GM21367 (cell line): ENCODE data around the gene KY.

Experiments
- ATAC-seq: cut with Tn5 transposase; IDR thresholded peaks from one replicate; pipeline ENCODE4 v1.9.1; 2021; ENCODE audit not compliant: unreplicated experiment

The KY gene

DNA sequence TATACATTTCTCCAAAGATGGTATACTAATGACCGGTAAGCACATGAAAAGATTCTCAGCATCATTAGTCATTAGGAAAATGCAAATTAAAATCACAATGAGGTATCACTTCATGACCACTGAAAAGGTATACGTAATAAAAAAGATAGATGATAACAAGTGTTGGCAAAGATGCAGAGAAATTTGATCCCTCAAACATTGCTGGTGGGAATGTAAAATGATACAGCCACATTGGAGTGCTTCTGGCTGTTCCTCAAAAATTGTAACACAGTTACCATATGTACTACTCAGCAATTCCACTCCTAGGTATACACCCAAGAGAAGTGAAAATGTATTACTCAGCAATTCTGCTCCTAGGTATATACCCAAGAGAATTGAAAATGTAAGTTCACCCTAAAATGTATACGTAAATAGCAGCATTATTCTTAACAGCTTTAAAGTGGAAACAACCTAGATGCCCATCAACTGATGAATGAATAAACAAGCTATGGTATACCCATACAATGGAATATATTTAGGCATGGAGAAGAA, 25.0 kb upstream of the KY start:
- no peak for ATAC-seq

- ATAC-seq: no peak
Measured at GRCh38 chr3:134672571-134672970, 21.7 kb upstream of the KY start.

DNA sequence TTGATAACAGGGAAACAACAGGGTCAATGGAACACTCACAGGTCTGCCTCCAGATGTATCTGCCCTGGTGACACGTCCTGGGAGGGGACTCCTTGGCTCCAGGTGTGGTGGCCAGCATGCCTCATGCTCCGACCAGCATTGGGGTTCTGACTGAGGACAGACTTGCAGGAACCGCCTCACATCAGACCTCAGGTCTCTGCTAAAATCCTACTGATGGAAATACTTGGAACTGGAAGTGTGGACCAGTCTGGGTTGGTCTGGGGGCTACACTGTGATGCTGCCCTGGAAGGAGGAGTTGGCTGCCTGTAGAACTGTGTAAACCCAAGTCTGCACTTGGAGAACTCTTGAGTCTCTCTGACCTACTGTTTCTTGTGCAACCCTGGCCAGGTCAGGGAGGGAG, 17.1 kb upstream of the KY start:
- no peak for ATAC-seq

- ATAC-seq: no peak
Measured at GRCh38 chr3:134667406-134667805, 16.6 kb upstream of the KY start.

DNA sequence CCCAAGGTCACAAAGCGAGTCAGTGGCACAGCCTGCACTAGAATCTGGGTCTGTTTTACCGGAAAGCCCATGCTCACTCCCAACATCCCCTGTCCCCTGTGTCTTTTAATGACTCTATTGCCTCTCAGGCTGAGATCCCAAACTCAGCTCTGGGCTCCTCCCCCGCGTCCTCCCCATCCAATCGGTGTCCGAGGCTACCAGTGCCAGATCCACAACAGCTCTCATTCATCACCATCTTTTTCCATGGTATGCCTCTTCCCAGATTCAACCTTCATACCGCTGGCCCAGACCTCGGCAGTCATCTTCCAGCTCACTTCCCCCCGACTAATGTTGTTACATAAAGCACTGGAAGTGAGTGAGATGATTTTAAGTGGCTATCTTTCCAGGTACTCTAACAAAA, 16.1 kb upstream of the KY start:
- no peak for ATAC-seq

DNA sequence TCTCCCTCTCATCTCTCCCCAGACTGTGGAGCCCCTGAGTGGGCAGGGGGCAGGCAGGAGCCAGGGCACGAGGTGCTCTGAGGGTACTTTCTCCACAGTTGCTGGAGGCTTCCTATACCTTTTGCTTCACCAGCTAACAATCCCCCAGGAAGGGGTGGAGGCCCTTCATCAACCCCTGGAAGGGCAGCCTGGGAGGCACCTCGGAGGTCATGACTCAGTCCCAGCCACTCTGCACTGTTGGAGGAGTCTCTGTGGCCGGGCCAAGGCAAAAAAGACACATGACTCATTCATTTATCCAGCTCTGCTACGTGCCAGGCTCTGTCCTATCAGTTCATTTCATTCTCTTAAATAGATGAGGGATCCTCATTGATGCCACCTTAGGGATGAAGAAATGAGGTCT, 15.6 kb upstream of the KY start:
- no peak for ATAC-seq

- ATAC-seq: no peak
Measured at GRCh38 chr3:134666052-134666451, 15.2 kb upstream of the KY start.

GRCh38 chr3:134665243-134665642, 14.4 kb upstream of the KY start:
- ATAC-seq: no peak

GRCh38 chr3:134663721-134664456, 13.1 kb upstream of the KY start:
- no peak for ATAC-seq

DNA sequence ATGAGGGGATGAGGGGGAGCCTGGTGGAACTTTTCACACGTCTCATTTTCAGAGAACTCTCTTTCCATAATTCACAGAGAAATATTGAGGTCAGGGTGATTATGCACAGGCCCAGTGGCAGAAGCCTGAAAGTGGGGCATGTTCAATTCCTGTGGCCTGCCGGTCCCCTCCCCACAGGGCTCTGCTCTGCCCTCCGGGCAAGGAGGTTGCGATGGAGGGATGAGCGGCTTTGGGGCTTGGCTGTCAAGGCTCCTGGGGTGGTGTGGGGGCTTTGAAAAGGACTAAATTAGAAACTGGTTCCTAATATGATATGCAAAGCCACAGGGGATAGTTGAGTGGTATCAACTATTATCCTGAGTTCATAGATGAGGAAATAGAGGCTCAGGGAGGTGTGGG, 9.2 kb upstream of the KY start:
- no peak for ATAC-seq

GRCh38 chr3:134659391-134660045, 8.7 kb upstream of the KY start:
- ATAC-seq: no peak

DNA sequence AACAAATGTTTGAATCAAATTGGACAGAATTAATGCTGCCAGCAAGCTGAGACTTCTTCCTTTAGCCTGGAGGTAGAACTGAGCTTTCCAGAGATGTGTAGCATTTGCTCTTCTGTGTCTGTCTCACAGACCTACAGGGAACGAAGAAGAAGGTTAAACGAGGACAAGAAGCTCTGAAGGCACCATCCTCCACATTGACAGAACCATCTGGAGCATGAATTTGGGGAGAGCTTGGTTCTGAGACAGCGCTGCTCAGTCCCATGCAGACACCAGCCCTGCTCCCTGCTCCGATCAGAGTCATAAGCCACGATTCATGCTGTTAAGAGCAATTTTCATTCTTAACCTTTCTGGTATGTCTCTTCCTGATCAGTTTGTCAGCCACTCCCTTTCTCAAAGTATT, 7.7 kb upstream of the KY start:
- no peak for ATAC-seq

DNA sequence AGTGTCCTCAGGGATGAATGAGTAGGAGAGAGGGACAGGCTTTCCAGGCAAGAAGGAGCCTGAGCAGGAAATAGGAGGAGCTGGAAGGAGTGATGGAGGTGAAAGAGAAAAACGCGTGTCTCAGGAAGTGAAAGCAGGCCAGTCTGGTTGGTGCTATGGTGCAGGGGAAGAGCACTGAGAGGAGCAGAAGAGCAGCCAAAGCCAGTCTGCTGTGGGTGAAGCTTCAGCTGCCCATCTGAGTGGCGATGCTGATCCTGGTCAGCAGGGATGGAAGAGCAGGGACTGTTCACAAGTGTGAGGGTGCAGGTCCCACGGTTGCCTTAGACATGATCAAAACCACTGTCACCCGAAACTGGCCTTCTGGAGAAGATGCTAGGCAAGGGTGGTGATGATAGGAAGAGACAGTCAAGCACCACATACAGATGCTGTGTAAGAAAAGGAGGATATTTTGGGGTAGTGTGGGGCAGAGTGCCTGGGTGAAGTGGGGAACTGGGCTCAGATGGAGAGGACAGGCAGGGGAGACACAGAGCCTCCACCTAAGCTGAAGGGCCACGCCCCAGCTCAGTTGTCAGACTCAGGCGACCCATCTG, 5.5 kb upstream of the KY start:
- ATAC-seq: no peak

- no peak for ATAC-seq
Measured at GRCh38 chr3:134655706-134656105, 4.9 kb upstream of the KY start.

- no peak for ATAC-seq
Measured at GRCh38 chr3:134654031-134654430, 3.2 kb upstream of the KY start.

GRCh38 chr3:134652886-134653630, 2.2 kb upstream of the KY start:
- ATAC-seq: no peak

- ATAC-seq: no peak
Measured at GRCh38 chr3:134652409-134652831, 1.6 kb upstream of the KY start.

DNA sequence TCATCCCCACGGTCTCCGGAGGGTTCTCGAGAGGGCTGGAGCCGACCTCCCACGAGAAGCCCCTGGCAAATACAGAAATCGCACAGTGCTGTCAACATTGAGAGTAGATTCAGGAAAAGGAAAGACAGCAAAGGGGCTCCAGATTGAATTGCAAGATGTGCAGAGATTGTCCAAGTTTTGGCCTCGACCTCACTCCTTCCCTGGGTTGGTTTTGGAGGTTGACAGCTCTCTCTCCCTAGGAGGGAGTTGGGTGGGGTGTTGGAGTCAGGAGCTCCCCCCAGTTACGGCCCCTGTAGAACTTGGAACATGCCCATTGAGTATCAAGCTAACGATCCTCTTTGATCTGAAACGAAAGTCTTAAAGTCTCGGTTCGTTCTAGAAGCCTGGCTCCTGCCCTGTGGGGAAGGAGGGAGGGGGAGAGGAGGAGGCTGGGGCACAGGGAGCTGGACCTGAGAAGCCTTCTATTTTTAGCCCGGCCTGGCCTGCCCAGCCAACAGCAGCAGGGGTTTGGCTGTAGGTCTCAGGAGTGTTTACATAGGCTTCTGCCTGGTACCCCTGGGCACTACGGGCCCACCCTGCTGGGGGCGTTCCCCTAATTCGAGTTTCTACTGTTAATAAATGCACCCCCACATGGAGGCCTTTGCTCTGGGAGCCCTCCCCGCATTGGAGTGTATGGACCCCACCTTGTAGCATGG, 672 bp upstream of the KY start:
- no peak for ATAC-seq

- ATAC-seq: no peak
Measured at GRCh38 chr3:134649106-134649705, 1.6 kb downstream of the KY start.

GRCh38 chr3:134647902-134648760, 2.7 kb downstream of the KY start:
- ATAC-seq: no peak
